ENCODE measurements around the gene TULP3.

TULP3 gene

GRCh38 chr12:2977776-2978175, 87.1 kb downstream of the TULP3 start:
- DNase-seq = no peak

- no peak for DNase-seq
Observed at GRCh38 chr12:2979806-2980205, 89.1 kb downstream of the TULP3 start.

- no peak for DNase-seq
Observed at GRCh38 chr12:2980630-2981029, 89.9 kb downstream of the TULP3 start.

- no peak for DNase-seq
Observed at GRCh38 chr12:2982361-2982760, 91.7 kb downstream of the TULP3 start.

GRCh38 chr12:2984249-2984648, 93.6 kb downstream of the TULP3 start:
- no peak for DNase-seq

GRCh38 chr12:2984698-2985097, 94.0 kb downstream of the TULP3 start:
- DNase-seq = no peak

GRCh38 chr12:2986876-2987275, 96.2 kb downstream of the TULP3 start:
- no peak for DNase-seq

GRCh38 chr12:2988494-2988893, 97.8 kb downstream of the TULP3 start:
- no peak for DNase-seq

All from fibroblast of skin of right quadriceps (primary cell).